HEK293T (cell line): ENCODE data around the gene SLC24A1.

Source experiments
- CTCF ChIA-PET: fragments of 350-600 bp; formaldehyde crosslinking; extraction: SDS; loops from one replicate; lab custom pipeline; 2021; ENCODE audit warnings: antibody characterized with exemption, inconsistent platforms; lab: Yijun Ruan, JAX
- POLR2A ChIA-PET: fragments of 350-600 bp; formaldehyde crosslinking; extraction: SDS; loops from one replicate; lab custom pipeline; 2020; ENCODE audit warnings: antibody characterized with exemption, inconsistent platforms; lab: Yijun Ruan, JAX
- DNase-seq: peaks from one replicate; pipeline ENCODE4 v3.0.0; 2012; ENCODE audit warnings: mixed read lengths; ENCODE audit errors: extremely low spot score
- ARNT ChIP-seq: fragments of 450-650 bp; IDR thresholded peaks from 2 replicates; pipeline ENCODE4 v1.6.1; 2017; ENCODE audit warnings: mild to moderate bottlenecking
- BHLHE40 ChIP-seq: fragments of 450-650 bp; IDR thresholded peaks from 2 replicates; pipeline ENCODE4 v1.6.1; 2016; ENCODE audit warnings: mild to moderate bottlenecking, moderate library complexity, borderline replicate concordance
- CTBP1 ChIP-seq: fragments of 450-650 bp; IDR thresholded peaks from 2 replicates; pipeline ENCODE4 v1.6.1; 2016; ENCODE audit warnings: borderline replicate concordance
- ELF4 ChIP-seq: fragments of 450-650 bp; IDR thresholded peaks from 2 replicates; pipeline ENCODE4 v1.6.1; 2017; ENCODE audit warnings: antibody characterized with exemption
- FOXA1 ChIP-seq: fragments of 450-650 bp; IDR thresholded peaks from 2 replicates; pipeline ENCODE4 v1.6.1; 2016; ENCODE audit warnings: mild to moderate bottlenecking
- FOXK2 ChIP-seq: fragments of 450-650 bp; IDR thresholded peaks from 2 replicates; pipeline ENCODE4 v1.6.1; 2016; ENCODE audit warnings: mild to moderate bottlenecking
- FOXM1 ChIP-seq: fragments of 450-650 bp; IDR thresholded peaks from 2 replicates; pipeline ENCODE4 v1.6.1; 2017; ENCODE audit warnings: mild to moderate bottlenecking, borderline replicate concordance
- HDGF ChIP-seq: fragments of 450-650 bp; IDR thresholded peaks from 2 replicates; pipeline ENCODE4 v1.6.1; 2017; ENCODE audit warnings: antibody characterized with exemption, borderline replicate concordance
- L3MBTL2 ChIP-seq: fragments of 450-650 bp; conservative IDR thresholded peaks from 2 replicates; pipeline ENCODE4 v1.6.1; 2016; ENCODE audit warnings: mild to moderate bottlenecking
- LEF1 ChIP-seq: fragments of 450-650 bp; IDR thresholded peaks from 2 replicates; pipeline ENCODE4 v1.6.1; 2017; ENCODE audit warnings: mild to moderate bottlenecking, borderline replicate concordance
- NFRKB ChIP-seq: fragments of 450-650 bp; IDR thresholded peaks from 2 replicates; pipeline ENCODE4 v1.6.1; 2016; ENCODE audit warnings: mild to moderate bottlenecking, moderate library complexity
- PKNOX1 ChIP-seq: fragments of 450-650 bp; IDR thresholded peaks from 2 replicates; pipeline ENCODE4 v1.6.1; 2016
- SP1 ChIP-seq: fragments of 450-650 bp; IDR thresholded peaks from 2 replicates; pipeline ENCODE4 v1.6.1; 2017
- SUZ12 ChIP-seq: fragments of 450-650 bp; IDR thresholded peaks from 2 replicates; pipeline ENCODE4 v1.6.1; 2016; ENCODE audit warnings: mild to moderate bottlenecking
- TARDBP ChIP-seq: fragments of 450-650 bp; IDR thresholded peaks from 2 replicates; pipeline ENCODE4 v1.6.1; 2016
- ZNF384 ChIP-seq: fragments of 450-650 bp; IDR thresholded peaks from 2 replicates; pipeline ENCODE4 v1.6.1; 2016

SLC24A1 gene

GRCh38 chr15:65690173-65690572, 68.4 kb downstream of the SLC24A1 start:
- ChIA-PET CTCF (no interaction called here), POLR2A (no interaction called here)
- TF ChIP-seq ELF4 (no peak), FOXM1 (no peak), HDGF (no peak), SP1 (no peak), FOXK2 (no peak), ARNT (no peak), PKNOX1 (no peak), SUZ12 (no peak), ZNF384 (no peak), FOXA1 (no peak), NFRKB (no peak), CTBP1 (no peak), L3MBTL2 (no peak), LEF1 (no peak), BHLHE40 (no peak), TARDBP (no peak)
- DNase-seq, result no peak

GRCh38 chr15:65690778-65691177, 69.0 kb downstream of the SLC24A1 start:
- DNase-seq, result no peak
- no peak for TF ChIP-seq SP1
- ChIA-PET CTCF (no interaction called here), POLR2A (no interaction called here)

- DNase-seq, result no peak
- no peak for TF ChIP-seq FOXK2
- TF ChIP-seq HDGF, result no peak
- ChIA-PET POLR2A (no interaction called here), CTCF (no interaction called here)
These were observed 73.3 kb downstream of the SLC24A1 start for GRCh38 chr15:65695081-65695480.
